Keratinocyte (primary cell): Measurements from ENCODE around the gene CUBN. TPM values are rescaled to one million over a fixed set of nuclear protein-coding genes. Genes with fewer than 3 reads are reported as not detected.

ENCODE experiments used
- DNase-seq: peaks from one replicate; pipeline ENCODE4 v3.0.0-alpha.2; 2011; ENCODE audit warnings: low read depth, missing footprints, low spot score
- FAIRE-seq: peaks from 2 replicates; lab custom pipeline; 2011; peaks lifted over from hg19 to GRCh38; lab: Jason Lieb, UNC
- H2AFZ ChIP-seq: 2 replicates; pipeline ENCODE4 v1.6.0; 2012; ENCODE audit warnings: low read length, control low read depth, inconsistent platforms; ENCODE audit not compliant: control insufficient read depth
- H3K27ac ChIP-seq: 2 replicates; pipeline ENCODE4 v1.5.1; 2011; ENCODE audit warnings: low read length; ENCODE audit not compliant: control insufficient read depth, insufficient read depth
- H3K27me3 ChIP-seq: 3 replicates; pipeline ENCODE4 v1.6.0; 2011; ENCODE audit warnings: low read length; ENCODE audit not compliant: control insufficient read depth, insufficient read depth; ENCODE audit errors: extremely low read depth
- H3K36me3 ChIP-seq, 2 experiments: 2 replicates in 1 of 2; 3 replicates in 1 of 2; pipeline ENCODE4 v1.5.1; 2011; ENCODE audit warnings: low read length in 2 of 2, mild to moderate bottlenecking in 1 of 2; ENCODE audit not compliant: control insufficient read depth in 2 of 2, insufficient read depth in 2 of 2; ENCODE audit errors: extremely low read depth in 1 of 2
- H3K4me1 ChIP-seq: 3 replicates; pipeline ENCODE4 v1.5.1; 2011; ENCODE audit warnings: low read length; ENCODE audit not compliant: control insufficient read depth, insufficient read depth; ENCODE audit errors: extremely low read depth
- H3K4me2 ChIP-seq: 3 replicates; pipeline ENCODE4 v1.6.0; 2011; ENCODE audit warnings: low read depth, low read length; ENCODE audit not compliant: control insufficient read depth, insufficient read depth; ENCODE audit errors: extremely low read depth
- H3K4me3 ChIP-seq, 3 experiments: fragments of 200-600 bp in 1 of 3; sonication (generic) in 1 of 3; 2 replicates in 2 of 3; 3 replicates in 1 of 3; pipeline ENCODE4 v1.5.1; 2011 to 2016; ENCODE audit warnings: low read length in 3 of 3, mild to moderate bottlenecking in 3 of 3, control low read depth in 2 of 3, inconsistent platforms in 1 of 3, low read depth in 1 of 3, mixed read lengths in 1 of 3, mixed run types in 1 of 3, moderate library complexity in 1 of 3; ENCODE audit not compliant: control insufficient read depth in 2 of 3, insufficient read depth in 2 of 3; ENCODE audit errors: extremely low read depth in 1 of 3
- H3K79me2 ChIP-seq: 2 replicates; pipeline ENCODE4 v1.6.0; 2012; ENCODE audit warnings: low read length; ENCODE audit not compliant: control insufficient read depth, insufficient read depth
- H3K9ac ChIP-seq: 3 replicates; pipeline ENCODE4 v1.6.0; 2011; ENCODE audit warnings: low read length; ENCODE audit not compliant: control insufficient read depth, insufficient read depth; ENCODE audit errors: extremely low read depth
- H3K9me1 ChIP-seq: 3 replicates; pipeline ENCODE4 v1.6.0; 2011; ENCODE audit warnings: low read length; ENCODE audit not compliant: control insufficient read depth, insufficient read depth; ENCODE audit errors: extremely low read depth
- H3K9me3 ChIP-seq: 2 replicates; pipeline ENCODE4 v1.5.1; 2012; ENCODE audit warnings: low read depth, low read length; ENCODE audit not compliant: control insufficient read depth
- H4K20me1 ChIP-seq: 3 replicates; pipeline ENCODE4 v1.6.0; 2011; ENCODE audit warnings: low read length; ENCODE audit not compliant: control insufficient read depth, insufficient read depth; ENCODE audit errors: extremely low read depth
- CTCF ChIP-seq, 3 experiments: IDR thresholded peaks in 1 of 3; conservative IDR thresholded peaks in 1 of 3; optimal IDR thresholded peaks in 1 of 3; 2 replicates in 2 of 3; 3 replicates in 1 of 3; pipeline versions ENCODE3 to v1.5.1; 2011; ENCODE audit warnings: low read length in 3 of 3, mild to moderate bottlenecking in 3 of 3, moderate library complexity in 2 of 3, control low read depth in 1 of 3, inconsistent platforms in 1 of 3; ENCODE audit not compliant: insufficient read depth in 2 of 3; ENCODE audit errors: extremely low read depth in 1 of 3
- EZH2 ChIP-seq: IDR thresholded peaks from one replicate; pipeline ENCODE4 v1.6.1; 2012; ENCODE audit warnings: inconsistent platforms, mild to moderate bottlenecking, low read length, moderate library complexity
- dilution Hi-C: fragments of 300-500 bp; cut with MboI; formaldehyde crosslinking; loops from one replicate; pipeline ENCODE4 v1.7.0; 2020; ENCODE audit warnings: low sequenced_read_pairs; ENCODE audit not compliant: extremely low pct_ligation_motif_present
- polyA plus RNA-seq, 5 experiments: library from polyadenylated mRNA; depleted of rRNA in 3 of 5; stranded (reverse) in 3 of 5; stranded (forward) in 1 of 5; unstranded in 1 of 5; fragments of >200 nt; gene quantifications; 1 replicate in 1 of 5; 2 replicates in 3 of 5; 3 replicates in 1 of 5; pipeline versions ENCODE4 v1.2.1 to v1.2.3, GENCODE V29; 2011 to 2012; ENCODE audit warnings: missing spikeins in 2 of 5, low read depth in 1 of 5, low replicate concordance in 1 of 5

The CUBN gene
- polyA plus RNA-seq, 1 donor (not counting 4 experiments of a cell fraction or from before 2014, with no cell fraction given): 0.07 TPM

GRCh38 chr10:16923309-16923708 lies 206.3 kb downstream of the CUBN start:
- Histone ChIP-seq H3K9me1 (no peaks in the 10 kb centered on the region), H3K27ac (no peak overlapping the region), H3K4me3 (no peak overlapping the region), H4K20me1 (no peaks in the 10 kb centered on the region), H3K27me3 (no peaks in the 10 kb centered on the region), H3K9ac (no peak overlapping the region), H2AFZ (no peak overlapping the region), H3K4me2 (no peak overlapping the region), H3K79me2 (no peaks in the 10 kb centered on the region), H3K36me3 (no peaks in the 10 kb centered on the region), H3K4me1 (peaks cover 7% of the 10 kb centered on the region), H3K9me3 (no peaks in the 10 kb centered on the region)
- DNase-seq: no peak
- dilution Hi-C loops: no loop called here
- TF ChIP-seq CTCF (optimal IDR thresholded peaks at IDR 0.05 in 1 of 3, IDR thresholded peaks at IDR 0.05 in 1 of 3, conservative IDR thresholded peaks at IDR 0.05 in 1 of 3; ENCODE audit: extremely low read depth in 1 of 3, insufficient read depth in 2 of 3, low read length in 3 of 3) (no peak), EZH2 (no peak)
- peak; percentile 9 for FAIRE-seq

GRCh38 chr10:16919121-16919982 lies 210.3 kb downstream of the CUBN start:
- Histone ChIP-seq H3K9ac (no peak overlapping the region), H3K9me3 (no peaks in the 10 kb centered on the region), H3K9me1 (no peaks in the 10 kb centered on the region), H3K4me3 (no peak overlapping the region), H4K20me1 (no peaks in the 10 kb centered on the region), H3K27me3 (no peaks in the 10 kb centered on the region), H3K36me3 (no peaks in the 10 kb centered on the region), H2AFZ (no peak overlapping the region), H3K4me1 (peaks cover 7% of the 10 kb centered on the region), H3K27ac (no peak overlapping the region), H3K4me2 (no peak overlapping the region), H3K79me2 (no peaks in the 10 kb centered on the region)
- no peak for TF ChIP-seq CTCF (optimal IDR thresholded peaks at IDR 0.05 in 1 of 3, IDR thresholded peaks at IDR 0.05 in 1 of 3, conservative IDR thresholded peaks at IDR 0.05 in 1 of 3; ENCODE audit: extremely low read depth in 1 of 3, insufficient read depth in 2 of 3, low read length in 3 of 3)
- TF ChIP-seq EZH2: no peak
- FAIRE-seq (no peak), DNase-seq (no peak)
- dilution Hi-C loops: no loop called here
